ENCODE measurements around the gene IQCF6.
A peak's percentile ranks its signal among the peaks of the same experiment; 100 is the strongest.
"Not testable (repeated sequence)": the region's sequence is repeated elsewhere in the genome, so short reads cannot be mapped to it uniquely, and the experiment has no call there.

Gene IQCF6

GRCh38 chr3:51753763-51754750 lies 25.0 kb downstream of the IQCF6 start:
- not testable (repeated sequence) for DNase-seq

DNA sequence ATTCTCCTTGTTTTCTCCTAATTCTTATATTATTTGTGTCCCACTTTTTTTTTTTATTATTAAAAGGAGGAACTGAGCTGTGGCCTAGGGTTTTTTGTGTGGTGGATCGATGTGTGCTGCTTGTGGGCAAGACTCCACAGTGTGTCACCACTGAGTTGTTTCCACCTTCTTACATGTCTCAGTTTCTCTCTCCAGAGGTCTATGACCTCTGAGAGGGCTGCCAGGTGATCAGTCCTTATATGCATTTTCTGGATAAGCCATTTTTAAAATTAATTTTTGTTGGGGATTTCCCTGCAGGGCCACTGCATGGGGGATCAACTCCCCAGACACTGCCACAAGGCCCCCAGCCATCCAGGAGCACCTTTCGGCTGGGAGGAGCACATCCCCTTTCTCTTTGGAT lies 27.8 kb downstream of the IQCF6 start:
- no peak for DNase-seq

DNA sequence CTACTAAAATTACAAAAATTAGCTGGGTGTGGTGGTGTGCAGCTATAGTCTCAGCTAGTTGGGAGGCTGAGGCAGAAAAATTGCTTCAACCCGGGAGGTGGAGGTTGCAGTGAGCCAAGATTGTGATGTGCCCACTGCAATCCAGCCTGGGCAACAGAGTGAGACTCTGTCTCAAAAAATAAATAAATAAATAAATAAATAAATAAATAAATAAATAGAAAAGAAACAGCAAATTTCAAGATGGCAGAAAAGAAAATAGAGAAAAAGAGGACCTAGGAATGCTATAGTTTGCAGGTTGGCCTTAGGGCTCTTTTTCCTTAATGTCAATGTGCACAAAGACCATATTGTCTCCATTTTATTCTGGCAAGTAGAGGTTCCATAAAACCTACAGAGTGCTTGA lies 28.2 kb downstream of the IQCF6 start:
- DNase-seq: no peak

GRCh38 chr3:51748327-51748726 lies 30.7 kb downstream of the IQCF6 start:
- no peak for DNase-seq

- no peak for DNase-seq
Observed at GRCh38 chr3:51747840-51748239, 31.2 kb downstream of the IQCF6 start.

GRCh38 chr3:51742978-51743377 lies 36.1 kb downstream of the IQCF6 start:
- DNase-seq: peak; percentile 86

DNA sequence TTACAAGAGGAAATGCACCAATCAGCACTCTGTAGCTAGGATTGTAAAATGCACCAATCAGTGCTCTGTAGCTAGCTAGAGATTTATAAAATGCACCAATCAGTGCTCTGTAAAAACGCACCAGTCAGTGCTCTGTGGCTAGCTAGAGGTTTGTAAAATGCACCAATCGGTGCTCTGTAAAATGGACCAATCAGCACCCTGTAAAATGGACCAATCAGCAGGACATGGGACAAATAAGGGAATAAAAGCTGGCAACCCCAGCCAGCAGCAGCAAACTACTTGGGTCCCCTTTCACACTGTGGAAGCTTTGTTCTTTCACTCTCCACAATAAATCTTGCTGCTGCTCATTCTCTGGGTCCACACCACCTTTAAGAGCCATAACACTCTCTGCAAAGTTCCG lies 36.7 kb downstream of the IQCF6 start:
- not testable (repeated sequence) for DNase-seq

- DNase-seq: peak; percentile 48
Observed at GRCh38 chr3:51739110-51739509, 39.9 kb downstream of the IQCF6 start.

DNA sequence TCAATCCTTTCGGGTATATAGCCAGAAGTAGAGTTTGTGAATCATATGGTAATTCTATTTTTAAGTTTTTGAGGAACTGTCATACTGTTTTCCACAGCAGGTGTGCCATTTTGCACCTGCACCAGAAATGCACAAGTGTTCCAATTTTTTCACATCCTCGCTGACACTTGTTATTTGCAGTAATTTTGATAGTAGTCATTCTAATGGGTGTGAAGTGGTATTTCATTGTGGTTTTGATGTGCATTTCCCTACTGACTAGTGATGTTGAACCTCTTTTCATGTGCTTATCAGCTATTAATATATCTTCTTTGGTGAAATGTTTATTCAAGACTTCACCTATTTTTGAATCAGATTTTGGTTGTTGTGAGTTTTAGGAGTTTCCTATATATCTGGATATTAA lies 43.1 kb downstream of the IQCF6 start:
- DNase-seq: no peak

DNA sequence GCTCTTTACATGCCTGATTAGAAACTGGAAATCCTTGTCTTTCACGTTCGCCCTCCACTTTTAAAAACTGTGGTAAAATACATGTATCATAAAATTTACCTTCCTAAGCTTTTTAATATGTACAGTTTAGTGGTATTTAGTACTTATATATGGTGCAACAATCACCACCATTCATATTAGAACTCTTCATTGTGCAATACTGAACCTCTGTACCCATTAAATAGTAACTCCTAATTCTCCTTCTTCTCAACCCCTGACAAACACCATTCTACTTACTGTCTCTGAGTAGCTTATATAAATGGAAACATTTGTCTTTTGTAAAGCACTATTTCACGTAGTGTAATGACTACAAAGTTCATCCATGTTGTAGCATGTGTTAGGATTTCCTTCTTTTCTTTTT lies 44.0 kb downstream of the IQCF6 start:
- peak; percentile 24 for DNase-seq

DNA sequence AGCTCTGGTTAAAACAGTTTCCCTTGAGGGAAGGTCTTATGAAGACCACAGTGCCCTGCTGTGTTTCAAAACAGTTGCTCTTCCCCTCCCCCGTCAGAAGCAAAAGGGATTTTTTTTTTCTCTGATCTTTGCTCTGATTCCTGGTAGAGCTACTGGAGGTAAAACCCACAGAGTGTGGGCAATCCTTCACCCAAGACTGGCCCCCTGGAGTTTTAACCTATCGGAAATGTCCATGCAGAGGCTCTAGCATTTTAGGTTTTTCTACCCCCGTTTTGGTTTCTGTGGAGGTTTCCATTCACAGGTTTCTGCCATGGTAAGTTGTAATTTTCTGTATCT lies 44.5 kb downstream of the IQCF6 start:
- DNase-seq: peak; percentile 11

DNA sequence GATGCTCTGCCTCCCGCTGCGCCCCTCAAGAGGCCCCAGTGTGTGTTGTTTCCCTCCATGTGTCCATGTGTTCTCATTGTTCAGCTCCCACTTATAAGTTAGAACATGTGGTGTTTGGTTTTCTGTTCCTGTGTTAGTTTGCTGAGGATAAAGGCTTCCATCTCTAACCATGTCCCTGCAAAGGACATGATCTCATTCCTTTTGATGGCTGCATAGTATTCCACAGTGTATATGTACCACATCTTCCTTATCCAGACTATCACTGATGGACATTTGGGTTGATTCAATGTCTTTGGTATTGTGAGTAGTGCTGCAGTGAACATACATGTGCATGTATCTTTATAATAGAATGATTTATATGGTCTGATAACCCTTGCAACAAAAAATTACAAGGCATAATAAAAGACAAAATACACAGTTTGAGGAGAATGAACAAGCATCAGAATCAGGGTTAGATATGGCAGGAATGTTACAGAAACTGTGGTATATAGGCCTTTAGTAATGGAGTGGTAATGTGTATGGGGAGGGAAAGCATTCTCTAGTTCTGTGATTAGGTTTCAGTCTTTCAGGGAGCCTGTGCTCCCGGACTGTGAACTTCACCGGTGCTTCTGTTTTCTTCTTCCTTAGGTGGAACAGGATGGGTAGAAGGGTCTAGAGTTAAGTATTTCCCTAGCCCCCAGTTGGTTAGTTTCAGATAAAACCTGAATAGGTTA lies 45.0 kb downstream of the IQCF6 start:
- DNase-seq: no peak

GRCh38 chr3:51729042-51729633 lies 49.9 kb downstream of the IQCF6 start:
- DNase-seq: no peak
